TTC549 (cell line): ENCODE measurements around the gene NAA80.
"Not testable (repeated sequence)": the region's sequence is repeated elsewhere in the genome, so short reads cannot be mapped to it uniquely, and the experiment has no call there.

Source experiments
- FAIRE-seq: peaks from 2 replicates; lab custom pipeline; 2012; peaks lifted over from hg19 to GRCh38; lab: Jason Lieb, UNC

The NAA80 gene

DNA sequence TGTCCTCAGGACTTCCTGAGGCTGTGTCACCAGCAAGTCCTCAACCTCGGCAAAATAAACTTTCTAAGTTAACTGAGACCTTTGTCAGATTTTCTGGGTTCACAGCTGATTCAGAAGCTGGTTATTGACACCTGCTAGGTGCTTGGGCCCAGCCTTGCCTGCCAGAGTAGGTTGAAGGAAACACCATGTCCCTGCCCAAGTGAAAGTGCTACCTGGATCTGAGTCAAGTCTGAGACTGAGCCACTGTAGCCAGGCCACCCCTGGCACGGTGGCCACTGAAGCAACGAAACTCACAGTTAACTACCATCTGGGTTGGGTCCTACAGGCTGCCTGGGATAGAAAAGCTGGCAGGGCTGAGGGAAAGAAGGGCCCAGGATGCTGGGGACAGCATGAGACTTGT, 15.1 kb upstream of the NAA80 start:
- FAIRE-seq: no peak

DNA sequence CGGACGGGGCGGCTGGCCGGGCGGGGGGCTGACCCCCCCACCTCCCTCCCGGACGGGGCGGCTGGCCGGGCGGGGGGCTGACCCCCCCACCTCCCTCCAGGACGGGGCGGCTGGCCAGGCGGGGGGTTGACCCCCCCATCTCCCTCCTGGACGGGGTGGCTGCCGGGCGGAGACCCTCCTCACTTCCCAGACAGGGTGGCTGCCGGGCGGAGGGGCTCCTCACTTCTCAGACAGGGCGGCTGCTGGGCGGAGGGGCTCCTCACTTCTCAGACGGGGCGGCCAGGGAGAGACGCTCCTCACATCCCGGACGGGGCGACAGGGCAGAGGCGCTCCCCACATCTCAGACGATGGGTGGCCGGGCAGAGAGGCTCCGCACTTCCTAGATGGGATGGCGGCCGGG, 12.8 kb upstream of the NAA80 start:
- FAIRE-seq: not testable (repeated sequence)

DNA sequence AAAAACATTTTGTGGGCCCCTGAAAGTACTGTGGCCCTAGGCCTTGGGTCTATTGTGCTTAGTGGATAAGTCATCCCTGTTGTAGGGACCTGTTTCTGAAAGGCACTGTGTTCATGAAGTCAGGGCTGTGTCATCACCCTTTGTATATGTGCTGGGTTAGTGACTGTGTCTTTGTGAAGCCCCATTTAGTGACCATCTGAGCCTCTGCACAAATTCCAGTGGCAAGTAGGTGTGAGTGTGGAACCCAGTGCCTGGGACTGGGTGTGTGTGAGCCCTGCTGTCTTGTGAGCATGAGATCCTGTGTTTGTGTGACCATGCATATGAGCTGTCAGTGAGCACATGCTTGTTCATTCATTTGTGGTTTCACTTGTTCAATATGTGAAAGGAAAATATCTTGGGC, 5.4 kb upstream of the NAA80 start:
- FAIRE-seq: no peak

DNA sequence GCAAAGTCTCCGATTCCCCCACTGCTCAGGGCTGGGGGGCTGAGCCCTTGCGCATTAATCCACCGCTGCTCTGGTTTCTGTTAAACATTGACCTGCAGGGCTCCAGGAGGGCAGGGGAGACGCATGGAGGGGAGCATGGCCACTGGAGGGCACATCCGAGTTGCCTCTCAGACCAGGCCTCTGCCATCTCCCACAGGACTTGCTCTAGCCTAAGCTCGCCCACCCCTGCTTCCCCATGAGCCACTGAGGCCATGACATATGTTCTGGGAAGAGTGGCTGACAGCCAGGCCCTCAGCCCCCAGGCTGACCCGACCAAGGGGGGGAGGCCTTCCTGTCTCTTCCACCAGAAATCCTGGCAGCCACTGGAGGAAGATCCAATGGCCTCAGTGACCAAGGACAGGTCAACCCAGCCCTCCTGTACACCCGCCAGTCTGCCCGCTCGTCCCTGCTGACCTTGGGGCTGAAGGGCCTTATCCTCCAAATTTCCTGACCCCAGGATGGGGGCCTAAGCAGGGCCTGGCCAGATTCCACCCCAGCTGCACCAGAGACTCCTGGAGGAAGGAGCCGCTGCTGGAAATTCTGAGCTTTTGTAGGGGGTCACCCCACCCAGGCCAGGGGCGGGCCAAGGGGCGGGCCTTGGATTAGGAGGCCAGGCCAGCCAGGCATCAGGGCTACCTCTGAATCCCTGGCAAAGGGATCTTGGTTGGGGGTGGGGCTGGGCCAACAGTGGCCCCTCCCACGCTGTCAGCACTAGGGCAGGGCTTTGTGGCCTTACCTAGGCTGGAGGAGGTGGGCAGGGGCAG, 4.0 kb upstream of the NAA80 start, which contains the start of gene HYAL1:
Gene HYAL1, minus strand, starts transcription at position 562 of the 803 bp plus-strand sequence. CDS start 618 bp downstream, outside the sequence.
- FAIRE-seq: no peak

DNA sequence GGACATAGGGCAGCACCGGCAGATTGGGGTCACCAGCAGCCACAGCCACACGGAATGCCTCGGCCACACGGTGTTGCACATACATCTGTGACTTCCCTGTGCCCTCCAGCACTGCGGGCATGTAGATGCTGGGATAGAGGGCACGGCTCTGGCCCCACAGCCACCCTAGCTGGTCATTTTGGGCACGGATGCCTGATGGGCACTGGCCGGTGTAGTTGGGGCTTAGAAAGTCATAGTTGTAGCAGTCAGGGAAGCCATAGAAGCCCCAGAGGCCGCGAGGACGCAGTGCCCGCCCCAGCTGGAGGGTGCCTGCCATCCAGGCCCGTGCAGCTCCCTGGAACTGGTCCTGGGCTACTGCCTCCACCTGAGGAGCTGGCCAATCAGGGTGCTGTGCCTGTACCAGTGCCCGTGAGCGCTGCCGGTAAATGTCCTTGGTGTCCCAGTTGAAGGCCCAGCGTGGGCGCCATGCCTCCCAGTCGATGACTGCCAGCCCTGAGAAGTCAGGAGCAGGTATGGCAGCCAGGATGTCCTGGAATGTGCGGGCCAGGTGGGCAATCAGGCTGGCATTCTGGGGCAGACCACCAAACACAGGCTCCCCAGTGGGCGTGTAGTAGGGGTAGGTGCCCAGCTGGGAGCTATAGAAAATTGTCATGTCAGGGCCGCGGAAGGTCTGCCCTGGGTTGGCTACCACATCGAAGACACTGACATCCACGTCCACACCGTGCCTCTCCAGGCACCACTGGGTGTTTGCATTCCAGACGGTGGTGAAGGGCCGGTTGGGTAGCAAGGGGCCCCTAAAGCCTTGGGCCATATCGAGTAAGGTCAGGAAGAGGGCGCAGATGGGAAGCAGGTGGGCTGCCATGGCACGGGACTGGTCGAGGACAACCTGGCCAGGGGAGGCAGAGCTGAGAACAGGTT, 3.1 kb upstream of the NAA80 start:
- no peak for FAIRE-seq

DNA sequence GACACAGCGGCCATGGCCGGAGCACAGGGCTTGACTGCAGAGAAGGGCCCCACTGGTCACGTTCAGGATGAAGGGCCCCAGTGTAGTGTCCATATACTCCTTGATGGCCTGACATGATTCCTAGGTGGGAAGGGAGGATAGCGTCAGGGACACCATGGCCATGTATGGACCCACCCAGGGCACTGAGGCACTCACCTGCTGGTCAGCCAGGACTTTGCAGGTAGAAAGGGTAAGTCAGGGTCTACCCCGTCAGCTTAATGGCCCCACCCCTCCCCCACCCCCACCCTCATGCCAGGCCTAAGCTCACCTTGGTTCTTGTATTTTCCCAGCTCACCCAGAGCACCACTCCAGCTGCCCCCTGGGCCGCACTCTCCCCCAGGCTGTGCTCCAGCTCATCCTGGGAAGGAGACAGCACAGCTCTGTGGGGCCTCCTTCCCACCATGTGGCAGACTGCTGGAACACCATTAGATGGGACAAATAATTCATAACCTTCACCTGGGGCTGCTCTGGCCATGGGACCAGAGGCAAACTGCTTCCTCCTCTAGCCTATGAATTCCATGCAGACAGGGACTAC, 1.6 kb upstream of the NAA80 start:
- no peak for FAIRE-seq

DNA sequence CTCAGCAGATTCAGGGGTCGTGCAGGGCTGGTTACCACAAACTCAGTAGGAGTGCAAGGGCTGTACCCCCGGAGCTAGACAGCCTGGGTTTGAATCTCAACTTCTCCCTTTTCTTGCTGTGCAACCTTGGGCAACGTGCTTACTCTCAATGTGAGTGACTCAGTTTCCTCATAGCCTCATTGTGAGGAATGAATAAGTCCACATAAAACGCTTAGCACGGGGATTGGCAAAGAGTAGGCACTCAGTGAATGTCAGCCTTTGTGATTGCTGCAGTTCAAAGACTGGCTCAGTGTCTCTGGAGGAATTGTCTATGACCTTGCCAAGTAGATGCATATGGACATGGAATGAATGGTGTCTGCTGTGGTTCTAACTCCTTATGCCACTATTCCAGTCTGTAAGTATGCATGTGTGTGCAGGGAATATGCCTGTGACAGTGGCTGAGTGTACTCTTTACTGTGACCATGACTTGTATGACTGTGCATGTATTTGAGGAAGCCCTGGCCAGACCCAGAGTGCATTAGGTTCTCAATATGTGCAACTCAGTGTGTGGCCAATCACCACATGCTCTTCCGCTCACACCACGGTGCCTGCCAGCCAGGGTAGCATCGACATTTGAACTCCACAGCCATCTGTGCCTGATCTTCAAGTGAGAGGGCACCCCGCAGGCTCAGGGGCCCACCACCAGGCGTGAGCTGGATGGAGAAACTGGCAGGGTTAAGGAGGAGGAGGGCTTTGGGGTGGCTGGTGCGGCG, 900 bp upstream of the NAA80 start:
- no peak for FAIRE-seq

DNA sequence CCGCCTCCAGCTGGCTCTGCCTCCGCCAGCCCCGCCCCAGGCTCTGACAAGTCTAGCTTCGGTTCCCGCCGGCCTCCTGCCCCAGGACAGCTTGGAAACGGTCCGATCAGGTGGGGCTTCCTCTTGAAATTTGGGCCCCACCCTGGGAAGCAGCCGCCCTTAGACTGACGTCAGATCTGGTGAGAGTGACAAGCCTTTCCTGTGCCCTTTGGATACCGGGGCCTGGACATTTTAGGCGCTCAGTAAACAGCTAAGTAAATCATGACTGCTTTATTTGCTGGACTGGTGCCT, 378 bp upstream of the NAA80 start:
- no peak for FAIRE-seq

DNA sequence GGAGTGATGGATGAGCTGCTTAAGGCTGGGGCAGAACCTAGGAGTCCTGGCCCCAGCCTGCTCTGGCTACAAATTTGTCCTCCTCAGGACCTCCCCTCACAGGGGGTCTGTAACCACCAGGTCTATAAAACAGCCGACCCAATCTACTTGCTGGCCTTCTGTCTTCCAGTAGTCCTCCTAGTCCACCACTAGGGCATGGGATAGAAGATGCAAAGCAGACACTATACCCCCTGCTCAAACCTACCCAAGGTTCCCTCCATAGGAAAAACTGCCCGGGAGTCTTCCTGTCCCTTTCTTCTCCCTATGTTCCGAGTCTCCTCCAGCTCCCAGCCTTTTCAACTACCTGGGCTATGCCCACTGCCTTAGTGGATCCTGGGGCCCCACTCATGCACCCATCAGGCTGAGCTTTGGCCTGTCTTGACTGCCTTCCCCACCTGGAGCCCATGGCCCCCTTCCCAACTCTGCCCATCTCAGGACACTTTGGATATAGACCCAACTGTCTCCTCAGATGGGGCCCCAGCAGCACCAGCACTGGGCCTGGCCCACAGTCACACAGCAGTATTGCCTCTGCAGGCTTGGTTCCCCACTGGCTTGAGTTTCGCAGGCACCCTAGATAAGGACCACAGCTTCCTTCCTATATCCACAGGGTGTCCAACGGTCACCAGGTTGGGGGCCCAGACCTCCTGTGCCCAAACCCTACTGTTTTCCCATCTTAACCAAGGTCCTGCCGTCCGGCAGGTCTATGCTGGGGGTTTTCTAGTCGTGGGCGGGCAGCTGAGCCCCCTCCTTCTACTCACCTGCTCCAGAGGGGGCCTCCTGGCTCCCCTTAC, 1.1 kb downstream of the NAA80 start:
- FAIRE-seq: no peak

DNA sequence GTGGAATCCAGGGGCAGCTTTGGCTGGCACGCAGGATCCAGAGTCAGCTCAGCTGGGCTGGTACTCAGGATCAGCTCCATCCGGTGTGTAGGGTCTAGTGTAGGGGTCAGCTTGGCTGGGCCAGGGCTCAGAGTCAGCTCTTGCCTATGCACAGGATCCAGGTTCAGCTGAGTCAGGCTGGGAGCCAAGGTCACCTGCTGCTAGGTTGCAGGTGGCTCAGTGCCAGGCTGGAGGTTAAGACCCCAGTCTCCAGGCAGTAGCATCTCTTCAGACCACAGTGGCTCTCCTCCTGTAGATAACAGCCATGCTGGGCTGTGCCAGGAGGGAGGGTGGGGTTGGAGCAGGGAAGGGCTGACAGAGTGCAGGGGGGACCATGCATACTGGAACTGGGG, 1.8 kb downstream of the NAA80 start:
- no peak for FAIRE-seq

DNA sequence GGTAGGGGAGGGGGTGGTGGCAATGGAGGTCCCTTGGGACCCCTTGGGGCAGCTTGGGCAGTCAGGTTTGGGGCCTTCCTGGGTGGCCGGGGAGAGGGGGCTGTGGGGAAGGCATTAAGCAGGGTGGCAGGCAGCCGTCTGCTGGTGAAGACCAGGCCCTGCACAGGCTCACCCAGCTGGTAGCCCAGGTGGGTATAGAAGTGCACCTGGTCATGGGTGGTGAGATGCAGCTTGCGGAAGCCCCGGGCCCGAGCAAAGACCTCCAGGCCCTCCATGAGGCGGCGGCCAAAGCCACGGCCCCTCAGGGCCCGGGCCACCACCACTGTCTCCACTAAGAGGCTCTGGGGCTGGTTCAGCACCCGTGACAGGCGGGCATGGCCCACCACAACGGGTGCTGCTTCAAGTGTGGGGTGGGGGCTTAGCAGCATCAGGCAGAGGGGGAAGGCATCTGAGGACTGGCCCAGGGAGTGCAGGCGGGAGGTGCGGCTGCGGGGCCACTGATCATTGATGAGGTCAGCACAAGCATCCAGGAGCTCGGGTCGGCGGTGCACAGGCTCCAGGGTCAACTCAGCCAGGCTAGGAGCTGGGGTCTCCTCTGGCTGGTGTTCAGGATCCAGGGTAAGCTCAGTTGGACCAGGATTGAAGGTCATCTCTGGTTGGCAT, 2.4 kb downstream of the NAA80 start:
- FAIRE-seq: no peak

DNA sequence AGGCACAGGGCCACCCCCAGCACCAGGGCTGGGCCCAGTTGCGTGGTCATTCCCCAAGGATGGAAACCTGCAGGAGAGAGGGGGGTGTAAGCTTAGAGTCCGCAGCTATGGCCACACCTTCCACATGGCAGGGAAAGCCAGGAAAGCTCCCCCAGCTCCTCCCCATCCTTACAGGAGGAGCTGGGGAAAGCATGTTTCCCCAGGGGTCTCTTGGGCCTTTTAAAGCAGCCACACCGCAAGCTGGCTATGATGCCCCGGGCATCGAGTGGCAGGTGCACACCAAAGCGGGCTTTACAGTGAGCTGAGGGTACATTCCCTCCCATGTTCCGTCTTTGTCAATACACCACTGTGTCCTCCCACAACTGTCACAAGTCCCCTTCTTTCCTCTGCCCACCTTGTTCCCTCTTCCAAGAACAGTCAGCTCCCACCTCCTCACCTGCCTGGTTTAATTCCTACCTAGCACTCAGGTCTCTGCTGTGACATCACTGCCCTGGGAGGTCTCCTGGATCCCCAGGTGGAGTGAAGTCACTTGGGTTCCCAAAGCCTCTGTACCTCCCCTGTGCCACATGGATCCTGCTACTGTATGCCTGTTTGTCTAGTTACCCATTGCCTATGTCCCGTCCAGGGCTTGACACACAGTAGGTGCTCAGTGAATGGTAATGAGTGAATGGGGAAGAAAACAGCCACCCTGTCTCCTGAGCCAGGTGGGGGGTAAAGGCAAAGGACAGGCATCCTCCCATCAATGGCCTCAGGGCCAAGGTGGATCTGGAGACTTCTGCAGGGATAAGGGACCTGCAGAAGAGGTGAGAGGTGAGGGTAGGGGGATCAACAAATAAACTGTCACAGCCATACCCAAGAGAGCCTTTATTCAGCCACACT, 3.4 kb downstream of the NAA80 start:
- no peak for FAIRE-seq

DNA sequence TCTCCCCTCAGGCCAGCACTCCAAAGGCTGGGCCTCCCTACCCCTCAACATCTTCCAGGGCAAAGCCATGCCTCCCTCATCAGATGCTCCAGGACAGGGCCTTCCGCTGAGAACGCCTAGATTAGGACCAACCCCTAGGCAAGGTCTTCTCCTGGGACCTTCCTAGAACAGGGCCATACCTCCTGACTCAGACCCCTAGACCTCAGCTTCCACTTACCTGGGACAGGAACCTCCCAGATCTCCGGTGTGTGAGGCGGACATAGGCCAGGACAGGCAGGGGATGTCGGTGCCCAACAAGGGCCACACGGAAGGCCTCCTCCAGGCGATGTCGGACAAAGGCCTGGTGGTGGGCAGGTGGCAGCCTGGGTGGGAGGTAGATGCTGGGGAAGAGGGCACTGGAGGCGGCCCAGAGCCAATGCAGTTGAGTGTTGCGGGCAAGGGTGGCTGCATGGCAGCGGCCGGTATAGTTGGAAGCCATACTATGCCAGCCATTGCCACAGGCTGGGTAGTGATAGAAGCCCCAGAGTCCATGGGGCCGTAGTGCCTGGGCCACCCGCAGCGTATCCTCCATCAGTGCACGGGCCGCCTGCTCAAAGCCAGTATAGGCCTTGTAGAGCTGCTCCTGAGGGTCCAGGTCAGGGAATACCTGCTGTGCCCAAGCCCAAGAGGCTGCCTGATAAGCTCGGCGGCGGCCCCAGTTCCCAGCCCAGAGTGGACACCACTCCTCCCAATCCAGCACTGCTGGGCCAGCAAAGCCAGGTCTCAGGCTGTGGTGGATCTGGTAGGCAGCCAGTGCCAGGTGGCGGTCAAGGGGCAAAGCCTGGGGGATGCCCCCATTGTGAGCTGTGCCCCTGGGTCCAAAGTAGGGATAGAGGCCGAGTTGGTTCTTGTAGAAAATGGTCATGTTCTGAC, 4.5 kb downstream of the NAA80 start:
- no peak for FAIRE-seq

DNA sequence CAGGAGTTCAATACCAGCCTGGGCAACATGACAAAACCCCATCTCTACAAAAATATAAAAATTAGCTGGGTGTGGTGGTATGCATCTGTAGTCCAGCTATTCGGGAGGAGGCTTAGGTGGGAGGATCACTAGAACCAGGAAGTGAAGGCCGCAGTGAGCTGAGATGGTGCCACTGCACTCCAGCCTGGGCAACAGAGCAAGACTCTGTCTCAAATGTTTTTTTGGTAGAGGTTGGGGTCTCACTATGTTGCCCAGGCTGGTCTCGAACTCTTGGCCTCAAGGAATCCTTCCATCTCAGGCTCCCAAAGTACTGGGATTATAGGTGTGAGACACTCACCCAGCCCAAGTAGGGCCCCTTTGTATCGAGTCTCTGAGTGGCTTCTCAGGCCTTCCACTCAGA, 5.1 kb downstream of the NAA80 start:
- FAIRE-seq: no peak

DNA sequence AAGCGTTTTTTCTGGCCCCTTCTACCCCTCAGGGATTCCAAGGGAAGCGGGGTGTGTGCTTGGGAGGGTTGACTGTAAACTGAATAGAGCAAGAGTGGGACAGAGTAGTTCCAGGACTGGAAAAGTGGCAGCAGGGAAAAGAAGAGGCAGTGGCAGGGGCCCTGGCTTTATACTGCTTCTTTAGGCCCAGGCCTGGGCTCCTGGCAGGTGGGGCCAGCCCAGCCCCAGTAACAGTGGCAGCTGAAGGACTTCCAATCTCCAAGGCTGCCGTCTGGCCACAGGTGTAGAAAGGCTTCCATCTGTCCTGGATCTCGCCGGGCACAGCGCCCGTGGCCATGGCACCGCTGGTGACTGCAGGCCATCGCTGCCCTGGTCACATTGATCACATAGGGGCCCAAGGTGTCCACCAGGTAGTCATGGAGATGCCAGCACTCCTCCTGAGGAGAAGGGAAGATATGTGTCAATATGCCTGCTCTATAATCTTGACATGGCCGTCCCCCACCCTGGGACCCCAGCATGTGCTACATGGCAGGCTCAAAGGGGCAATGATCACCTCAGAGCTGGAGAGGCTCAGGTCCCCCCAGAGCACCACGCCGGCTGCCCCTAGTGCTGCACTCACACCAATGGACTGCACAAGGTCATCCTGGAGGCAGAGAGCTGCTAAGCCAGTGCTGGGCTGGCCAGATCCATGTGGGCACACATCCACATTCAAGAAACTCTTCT, 6.0 kb downstream of the NAA80 start:
- no peak for FAIRE-seq

DNA sequence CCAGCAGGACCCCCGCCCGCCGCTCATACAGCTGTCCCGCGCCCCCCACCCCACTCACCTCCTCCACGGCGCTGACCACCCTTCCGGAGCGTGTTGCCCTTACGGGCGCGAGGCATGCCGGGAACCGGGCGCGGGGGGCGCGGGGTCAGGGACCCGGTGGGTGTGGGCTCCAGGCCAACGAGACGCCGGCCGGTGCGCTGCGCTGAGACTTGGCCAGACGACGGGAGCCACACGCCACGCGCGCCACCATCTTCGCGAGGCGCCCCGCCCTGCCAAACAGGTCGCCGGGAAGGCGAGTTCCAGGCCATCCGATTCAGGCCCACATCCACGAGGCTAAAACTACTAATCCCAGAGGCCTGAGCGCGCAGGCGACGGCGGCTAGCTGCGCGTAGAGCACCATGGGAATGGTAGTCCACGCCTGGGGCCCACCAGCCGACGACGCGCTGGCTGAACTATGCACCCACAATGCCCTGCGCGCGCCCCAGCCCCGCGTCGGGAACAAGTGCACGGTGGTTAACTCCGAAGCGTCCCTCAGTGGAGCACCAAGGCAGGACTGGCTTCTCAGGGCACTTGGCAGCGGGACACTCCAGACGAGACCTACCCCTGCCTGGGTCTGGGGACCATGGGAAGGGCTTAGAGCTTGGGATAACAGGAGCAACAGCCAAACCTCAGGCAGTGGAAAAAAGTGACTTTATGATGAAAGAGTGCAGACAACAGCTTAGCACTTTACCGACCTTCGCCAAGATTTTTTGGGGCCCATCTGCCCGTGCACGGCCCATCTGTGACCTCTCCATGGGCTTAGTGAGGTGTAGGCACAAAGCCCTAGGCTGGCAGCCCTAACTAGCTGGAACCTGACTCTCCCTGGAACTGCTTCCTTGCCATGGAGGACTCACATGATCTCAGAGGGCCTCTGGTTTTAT, 6.8 kb downstream of the NAA80 start, which contains the start of gene IFRD2:
Gene IFRD2, minus strand, starts transcription at position 271 of the 920 bp plus-strand sequence. Its CDS starts 155 bp downstream, at position 116.
- FAIRE-seq: peak; percentile 87

DNA sequence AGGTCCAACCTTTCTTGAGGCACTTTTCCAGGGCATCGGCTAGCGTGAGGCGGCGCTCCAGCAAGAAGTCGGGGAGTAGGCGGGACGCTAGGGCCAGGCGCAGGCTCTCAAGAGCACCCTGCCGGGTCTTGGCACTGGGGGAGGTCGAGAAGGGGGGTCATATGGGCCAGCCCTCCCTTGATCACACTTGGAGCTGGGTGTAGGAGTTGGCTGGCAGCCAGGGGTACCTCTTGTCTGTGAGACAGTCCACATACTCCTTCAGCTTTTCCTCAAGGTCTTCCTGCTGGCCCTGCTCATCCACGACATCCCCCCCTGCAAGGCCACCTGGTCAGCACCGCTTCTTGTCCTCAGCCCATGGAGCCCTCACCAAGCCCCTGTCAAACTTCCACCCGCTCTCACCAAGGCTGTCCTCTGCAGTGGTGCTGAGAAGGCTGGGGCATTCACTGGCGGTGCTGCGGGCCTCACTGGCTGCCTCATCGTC, 9.0 kb downstream of the NAA80 start:
- no peak for FAIRE-seq
